Measurements from ENCODE around the gene DIP2B. TPM values are rescaled to one million over a fixed set of nuclear protein-coding genes. Genes with fewer than 3 reads are reported as not detected.

Gene DIP2B
- total and polyA plus RNA-seq, 2 donors from 2014 or later: 4.6 to 23.3 TPM

GRCh38 chr12:50655374-50655921 is 150.7 kb downstream of the DIP2B start:
- FAIRE-seq (no peak), DNase-seq (no peak)
- Histone ChIP-seq H3K27me3 (ENCODE audit: control insufficient read depth, insufficient read depth, low read length) (no peaks in the 10 kb centered on the region), H3K27ac (ENCODE audit: low read depth in 2 of 2, low read length in 2 of 2) (no peak overlapping the region), H3K36me3 (ENCODE audit: control insufficient read depth in 2 of 3, insufficient read depth in 3 of 3, low read length in 3 of 3) (no peaks in the 10 kb centered on the region), H3K9ac (ENCODE audit: low read length in 3 of 3) (no peak overlapping the region), H3K4me1 (ENCODE audit: control insufficient read depth in 2 of 3, insufficient read depth in 2 of 3, low read depth in 1 of 3, low read length in 3 of 3) (no peaks in the 10 kb centered on the region), H3K4me3 (ENCODE audit: low read length in 3 of 3) (no peak overlapping the region), H3K9me3 (ENCODE audit: control insufficient read depth in 2 of 3, insufficient read depth in 1 of 3, low read length in 3 of 3) (no peaks in the 10 kb centered on the region)
- TF ChIP-seq CTCF (IDR thresholded peaks at IDR 0.05; ENCODE audit: borderline replicate concordance, extremely low read depth, insufficient read depth): no peak
- intact Hi-C loops (cut with DNase I): no loop called here

- Histone ChIP-seq H3K4me1 (ENCODE audit: control insufficient read depth in 2 of 3, insufficient read depth in 2 of 3, low read depth in 1 of 3, low read length in 3 of 3) (no peaks in the 10 kb centered on the region), H3K27me3 (ENCODE audit: control insufficient read depth, insufficient read depth, low read length) (no peaks in the 10 kb centered on the region), H3K9ac (ENCODE audit: low read length in 3 of 3) (no peak overlapping the region), H3K36me3 (ENCODE audit: control insufficient read depth in 2 of 3, insufficient read depth in 3 of 3, low read length in 3 of 3) (no peaks in the 10 kb centered on the region), H3K27ac (ENCODE audit: low read depth in 2 of 2, low read length in 2 of 2) (no peak overlapping the region), H3K4me3 (ENCODE audit: low read length in 3 of 3) (no peak overlapping the region), H3K9me3 (ENCODE audit: control insufficient read depth in 2 of 3, insufficient read depth in 1 of 3, low read length in 3 of 3) (no peaks in the 10 kb centered on the region)
- FAIRE-seq: no peak
- intact Hi-C loops (cut with DNase I): no loop called here
- DNase-seq: no peak
- no peak for TF ChIP-seq CTCF (IDR thresholded peaks at IDR 0.05; ENCODE audit: borderline replicate concordance, extremely low read depth, insufficient read depth)
Observed at GRCh38 chr12:50659260-50659659, 154.5 kb downstream of the DIP2B start.

- DNase-seq: no peak
- Histone ChIP-seq H3K36me3 (ENCODE audit: control insufficient read depth in 2 of 3, insufficient read depth in 3 of 3, low read length in 3 of 3) (no peaks in the 10 kb centered on the region), H3K9ac (ENCODE audit: low read length in 3 of 3) (no peak overlapping the region), H3K4me1 (ENCODE audit: control insufficient read depth in 2 of 3, insufficient read depth in 2 of 3, low read depth in 1 of 3, low read length in 3 of 3) (no peaks in the 10 kb centered on the region), H3K9me3 (ENCODE audit: control insufficient read depth in 2 of 3, insufficient read depth in 1 of 3, low read length in 3 of 3) (no peaks in the 10 kb centered on the region), H3K4me3 (ENCODE audit: low read length in 3 of 3) (no peak overlapping the region), H3K27me3 (ENCODE audit: control insufficient read depth, insufficient read depth, low read length) (no peaks in the 10 kb centered on the region), H3K27ac (ENCODE audit: low read depth in 2 of 2, low read length in 2 of 2) (no peak overlapping the region)
- TF ChIP-seq CTCF (IDR thresholded peaks at IDR 0.05; ENCODE audit: borderline replicate concordance, extremely low read depth, insufficient read depth): no peak
- no peak for FAIRE-seq
- intact Hi-C loops (cut with DNase I): no loop called here
Observed at GRCh38 chr12:50659690-50660424, 155.1 kb downstream of the DIP2B start.
